Nephron (organoid): ENCODE data around the gene DPP8.

Experiments used
- H3K27ac Mint-ChIP-seq, 3 experiments: 2 replicates each; pipeline ENCODE4 v1.8.0; 2020; ENCODE audit warnings: mixed read lengths in 3 of 3, mild to moderate bottlenecking in 2 of 3, moderate library complexity in 1 of 3
- H3K27me3 Mint-ChIP-seq: 2 replicates; pipeline ENCODE4 v1.8.0; 2021; ENCODE audit warnings: low read depth, mild to moderate bottlenecking, moderate library complexity, mixed read lengths
- H3K36me3 Mint-ChIP-seq: 2 replicates; pipeline ENCODE4 v1.8.0; 2020; ENCODE audit warnings: low read depth, mixed read lengths
- H3K4me1 Mint-ChIP-seq: 2 replicates; pipeline ENCODE4 v1.8.0; 2020; ENCODE audit warnings: mixed read lengths
- H3K4me3 Mint-ChIP-seq, 3 experiments: 2 replicates each; pipeline ENCODE4 v1.8.0; 2020; ENCODE audit warnings: mild to moderate bottlenecking in 3 of 3, mixed read lengths in 3 of 3, moderate library complexity in 2 of 3
- H3K9me3 Mint-ChIP-seq: 2 replicates; pipeline ENCODE4 v1.8.0; 2020; ENCODE audit warnings: mixed read lengths
- TF ChIP-seq, protein P1 (sequence below), 3 experiments: fragments of 200-600 bp; sonication (generic); IDR thresholded peaks; one replicate each; pipeline ENCODE4 v1.5.0; 2021; ENCODE audit warnings: antibody characterized with exemption in 3 of 3; ENCODE audit not compliant: unreplicated experiment in 3 of 3

The DPP8 gene

DNA sequence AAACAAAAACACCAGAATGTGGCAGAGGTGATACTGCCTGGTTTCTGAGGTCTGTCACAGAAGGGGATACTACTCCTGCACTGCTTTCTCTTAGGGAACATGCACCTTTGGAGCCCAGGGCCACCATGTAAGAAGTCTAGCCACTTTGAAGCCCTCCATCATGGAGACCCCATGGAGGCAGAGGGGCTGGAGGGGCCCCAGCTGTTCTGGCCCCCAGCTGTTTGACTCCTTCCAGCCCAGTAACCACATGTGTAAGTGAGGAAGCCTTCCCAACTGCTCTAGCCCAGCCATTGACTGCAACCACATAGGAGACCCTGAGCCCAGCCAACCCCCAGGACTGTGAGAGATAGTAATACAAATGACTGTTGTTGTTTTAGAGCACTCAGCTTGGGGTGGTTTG is 85.8 kb downstream of the DPP8 start:
- H3K4me1 Mint-ChIP-seq, result peaks cover 7% of the 10 kb centered on the region
- H3K9me3 Mint-ChIP-seq, result no peaks in the 10 kb centered on the region
- TF ChIP-seq, protein P1, sequence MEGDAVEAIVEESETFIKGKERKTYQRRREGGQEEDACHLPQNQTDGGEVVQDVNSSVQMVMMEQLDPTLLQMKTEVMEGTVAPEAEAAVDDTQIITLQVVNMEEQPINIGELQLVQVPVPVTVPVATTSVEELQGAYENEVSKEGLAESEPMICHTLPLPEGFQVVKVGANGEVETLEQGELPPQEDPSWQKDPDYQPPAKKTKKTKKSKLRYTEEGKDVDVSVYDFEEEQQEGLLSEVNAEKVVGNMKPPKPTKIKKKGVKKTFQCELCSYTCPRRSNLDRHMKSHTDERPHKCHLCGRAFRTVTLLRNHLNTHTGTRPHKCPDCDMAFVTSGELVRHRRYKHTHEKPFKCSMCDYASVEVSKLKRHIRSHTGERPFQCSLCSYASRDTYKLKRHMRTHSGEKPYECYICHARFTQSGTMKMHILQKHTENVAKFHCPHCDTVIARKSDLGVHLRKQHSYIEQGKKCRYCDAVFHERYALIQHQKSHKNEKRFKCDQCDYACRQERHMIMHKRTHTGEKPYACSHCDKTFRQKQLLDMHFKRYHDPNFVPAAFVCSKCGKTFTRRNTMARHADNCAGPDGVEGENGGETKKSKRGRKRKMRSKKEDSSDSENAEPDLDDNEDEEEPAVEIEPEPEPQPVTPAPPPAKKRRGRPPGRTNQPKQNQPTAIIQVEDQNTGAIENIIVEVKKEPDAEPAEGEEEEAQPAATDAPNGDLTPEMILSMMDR (IDR thresholded peaks at IDR 0.05; ENCODE audit: unreplicated experiment in 3 of 3), result no peak
- H3K27me3 Mint-ChIP-seq, result peaks cover 4% of the 10 kb centered on the region
- no peak overlapping the region for H3K27ac Mint-ChIP-seq
- no peak overlapping the region for H3K4me3 Mint-ChIP-seq
- H3K36me3 Mint-ChIP-seq, result no peaks in the 10 kb centered on the region

DNA sequence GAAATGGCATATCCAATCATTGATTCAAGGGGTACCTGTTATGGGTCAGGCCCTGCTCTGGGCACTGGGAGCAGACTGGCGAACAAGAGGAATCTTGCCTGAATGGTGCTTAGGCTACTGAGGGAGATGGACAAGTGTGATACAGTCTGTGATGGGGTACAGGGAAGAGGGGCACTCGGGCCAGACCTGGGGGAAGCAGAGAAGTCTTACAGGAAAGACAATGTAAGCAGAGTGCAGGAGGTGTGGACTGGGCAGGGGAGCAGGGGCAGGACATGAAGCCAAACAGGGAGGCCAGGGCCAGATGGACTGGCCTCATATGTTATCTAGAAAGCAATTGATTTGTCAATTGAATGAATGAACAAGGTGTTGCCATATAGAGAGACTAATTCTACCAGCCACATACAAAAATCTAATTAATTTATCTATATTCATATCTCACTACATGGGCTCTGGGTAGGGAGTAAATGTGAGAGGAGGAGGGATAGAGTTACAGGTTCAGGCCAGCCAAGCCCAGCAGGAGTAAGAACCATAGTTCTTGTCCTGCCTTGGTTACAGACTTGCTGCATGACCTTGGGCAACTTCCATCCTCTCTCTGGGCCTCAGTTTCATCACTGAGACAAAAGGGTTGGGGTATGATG is 91.2 kb downstream of the DPP8 start:
- TF ChIP-seq, protein P1 (IDR thresholded peaks at IDR 0.05; ENCODE audit: unreplicated experiment in 3 of 3), result no peak
- Mint-ChIP-seq H3K27ac (peak overlapping the region in 1 of 3 experiments; percentile 12), H3K36me3 (no peaks in the 10 kb centered on the region), H3K4me3 (peak overlapping the region in 1 of 3 experiments; percentile 40), H3K4me1 (peaks cover 29% of the 10 kb centered on the region), H3K27me3 (peaks cover 9% of the 10 kb centered on the region), H3K9me3 (no peaks in the 10 kb centered on the region)

DNA sequence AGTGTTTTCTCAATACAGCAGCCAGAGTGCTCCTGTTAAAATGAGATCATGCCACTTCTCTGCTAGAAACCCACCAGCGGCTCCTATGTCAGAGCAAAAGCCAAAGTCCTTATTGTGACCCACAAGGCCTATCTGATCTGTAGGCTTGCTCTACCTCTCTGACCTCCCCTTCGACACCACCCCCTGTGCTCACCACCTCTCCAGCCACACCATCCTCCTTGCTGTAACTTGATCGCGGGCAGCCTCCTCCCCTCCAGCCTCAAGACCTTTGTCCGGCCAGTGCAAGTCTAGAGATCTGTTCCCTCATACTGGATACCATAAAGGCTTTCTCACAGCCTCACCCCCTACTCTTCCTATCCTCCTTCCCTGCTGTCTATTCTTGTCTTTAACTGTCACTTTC is 92.8 kb downstream of the DPP8 start:
- Mint-ChIP-seq H3K27me3 (peaks cover 9% of the 10 kb centered on the region), H3K27ac (peak overlapping the region; percentile 61 to 87 (median 67)), H3K9me3 (no peaks in the 10 kb centered on the region), H3K36me3 (no peaks in the 10 kb centered on the region), H3K4me1 (peaks cover 43% of the 10 kb centered on the region), H3K4me3 (peak overlapping the region; percentile 76 to 100 (median 100))
- TF ChIP-seq, protein P1 (IDR thresholded peaks at IDR 0.05; ENCODE audit: unreplicated experiment in 3 of 3), result no peak

DNA sequence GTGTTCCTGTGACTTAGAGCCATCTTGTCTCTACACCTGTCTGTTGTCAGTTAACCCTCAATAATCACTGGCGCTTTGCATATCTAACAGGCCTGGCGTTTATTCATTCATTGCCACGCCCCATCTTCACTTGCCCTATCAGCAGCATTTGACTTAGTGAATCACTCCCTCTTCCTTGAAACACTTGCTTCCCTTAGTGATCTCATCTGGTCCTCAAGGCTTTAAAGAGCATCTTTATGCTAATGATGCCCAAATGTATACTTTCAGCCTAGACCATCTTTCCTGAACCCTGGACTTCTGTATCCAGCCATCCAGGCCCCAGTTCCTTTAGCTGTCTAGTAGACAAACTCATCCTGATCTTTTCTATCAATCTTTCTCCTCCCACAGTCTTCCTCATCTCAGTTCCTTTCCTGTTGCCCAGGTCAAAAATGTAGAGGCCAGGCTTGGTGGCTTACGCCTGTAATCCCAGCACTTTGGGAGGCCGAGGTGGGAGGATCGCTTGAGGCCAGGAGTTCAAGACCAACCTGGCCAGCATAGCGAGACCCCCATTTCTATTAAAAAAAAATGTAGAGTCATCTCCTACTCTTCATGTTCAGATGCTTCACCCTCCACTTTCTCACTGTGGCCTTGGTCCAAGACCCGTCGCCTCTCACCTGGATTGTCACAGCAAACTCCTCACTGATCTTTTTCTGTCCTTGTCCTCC is 93.4 kb downstream of the DPP8 start:
- Mint-ChIP-seq H3K4me1 (peaks cover 48% of the 10 kb centered on the region), H3K27me3 (peaks cover 9% of the 10 kb centered on the region), H3K4me3 (peak overlapping the region; percentile 95 to 100 (median 100)), H3K36me3 (no peaks in the 10 kb centered on the region), H3K27ac (peak overlapping the region; percentile 87 to 97 (median 97)), H3K9me3 (no peaks in the 10 kb centered on the region)
- TF ChIP-seq, protein P1 (IDR thresholded peaks at IDR 0.05; ENCODE audit: unreplicated experiment in 3 of 3), result no peak

DNA sequence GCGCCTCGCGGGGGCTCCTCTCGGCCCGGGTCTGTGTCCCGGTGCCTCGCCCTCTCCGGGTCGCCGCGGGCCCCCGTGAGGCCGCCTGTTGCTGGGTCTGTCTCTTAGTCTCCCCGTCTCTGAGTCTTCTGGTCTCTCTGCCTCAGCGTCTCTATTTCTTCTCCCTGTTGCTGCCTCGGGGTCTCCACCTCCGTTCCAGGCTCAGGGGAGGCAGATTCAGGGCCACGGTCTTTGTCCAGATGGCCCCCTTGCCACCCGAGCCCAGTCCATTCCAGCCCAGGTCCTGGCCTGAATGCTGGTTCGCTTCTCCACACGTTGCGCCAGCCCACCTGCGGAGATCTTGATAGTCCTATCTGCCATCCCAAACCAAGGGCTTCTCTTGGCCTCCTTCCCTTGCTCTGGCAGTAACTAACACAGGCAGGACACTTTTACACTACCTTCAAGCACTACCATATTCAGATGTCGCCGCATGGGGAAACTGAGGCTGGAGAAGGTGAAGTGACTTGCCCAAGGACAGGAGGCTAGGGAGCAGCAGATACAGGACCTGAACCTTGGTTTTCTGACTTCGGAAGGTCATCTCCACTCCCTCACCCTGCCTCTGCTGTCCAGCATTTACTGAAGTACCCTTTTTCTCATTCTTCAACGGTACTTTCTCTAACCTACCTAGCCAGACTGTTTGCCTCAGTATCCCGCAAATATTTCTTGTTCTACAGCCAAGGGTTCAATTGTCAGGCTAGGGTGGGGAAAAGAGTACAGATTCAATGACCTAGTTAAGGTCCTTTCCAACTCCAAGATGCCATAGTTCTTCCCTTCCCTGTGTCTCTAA is 94.1 kb downstream of the DPP8 start:
- peak overlapping the region; percentile 95 to 100 (median 100) for H3K4me3 Mint-ChIP-seq
- no peaks in the 10 kb centered on the region for H3K9me3 Mint-ChIP-seq
- H3K27me3 Mint-ChIP-seq, result peaks cover 9% of the 10 kb centered on the region
- H3K4me1 Mint-ChIP-seq, result peaks cover 56% of the 10 kb centered on the region
- H3K27ac Mint-ChIP-seq, result peak overlapping the region; percentile 87 to 97 (median 97)
- TF ChIP-seq, protein P1 (IDR thresholded peaks at IDR 0.05; ENCODE audit: unreplicated experiment in 3 of 3), result no peak
- no peaks in the 10 kb centered on the region for H3K36me3 Mint-ChIP-seq
